Stimulated activated CD4-positive, alpha-beta T cell treated with anti-CD3 and anti-CD28 coated beads, Interleukin-4, amount 100 ng/mL, for 1 hour (primary cell): ENCODE measurements around the gene RBM20.

Source experiments
- DNase-seq: peaks from one replicate; pipeline ENCODE4 v3.0.0-alpha.2; 2020

RBM20 gene

GRCh38 chr10:110881905-110882304 is 237.8 kb downstream of the RBM20 start:
- no peak for DNase-seq

GRCh38 chr10:110883924-110884323 is 239.8 kb downstream of the RBM20 start:
- no peak for DNase-seq

- DNase-seq, result no peak
Measured at GRCh38 chr10:110885932-110886674, 242.0 kb downstream of the RBM20 start.

- DNase-seq, result no peak
Measured at GRCh38 chr10:110887560-110887959, 243.4 kb downstream of the RBM20 start.
